H9 (cell line): ENCODE data around the gene NLRX1. TPM values are rescaled to one million over a fixed set of nuclear protein-coding genes. Genes with fewer than 3 reads are reported as not detected.
A peak's percentile ranks its signal among the peaks of the same experiment; 100 is the strongest.

Experiments used
- DNase-seq: peaks from one replicate; pipeline ENCODE4 v3.0.0-alpha.2; 2017
- H2AFZ ChIP-seq: one replicate; pipeline ENCODE4 v1.6.1; 2013; ENCODE audit warnings: mild to moderate bottlenecking, low read length, control low read depth, moderate library complexity
- H2AK5ac ChIP-seq: 2 replicates; pipeline ENCODE4 v1.6.1; 2013; ENCODE audit warnings: low read length, control low read depth, mixed read lengths; ENCODE audit not compliant: insufficient read length
- H2BK120ac ChIP-seq: one replicate; pipeline ENCODE4 v1.6.1; 2013; ENCODE audit warnings: low read depth, mild to moderate bottlenecking, low read length, control low read depth, inconsistent platforms; ENCODE audit not compliant: poor library complexity, severe bottlenecking
- H2BK12ac ChIP-seq: 2 replicates; pipeline ENCODE4 v1.6.1; 2013; ENCODE audit warnings: low read length, control low read depth, mixed read lengths, low read depth; ENCODE audit not compliant: insufficient read length
- H2BK15ac ChIP-seq: 2 replicates; pipeline ENCODE4 v1.6.1; 2013; ENCODE audit warnings: low read depth, low read length, control low read depth
- H2BK20ac ChIP-seq: one replicate; pipeline ENCODE4 v1.6.1; 2013; ENCODE audit warnings: low read depth, mild to moderate bottlenecking, low read length, control low read depth, inconsistent platforms; ENCODE audit not compliant: poor library complexity, severe bottlenecking
- H2BK5ac ChIP-seq: 2 replicates; pipeline ENCODE4 v1.6.1; 2013; ENCODE audit warnings: low read length, control low read depth, mixed read lengths; ENCODE audit not compliant: insufficient read length
- H3K14ac ChIP-seq: 2 replicates; pipeline ENCODE4 v1.6.1; 2013; ENCODE audit warnings: low read length, control low read depth; ENCODE audit not compliant: insufficient read depth
- H3K18ac ChIP-seq: 2 replicates; pipeline ENCODE4 v1.6.1; 2013; ENCODE audit warnings: low read depth, mild to moderate bottlenecking, mixed read lengths, low read length, control low read depth; ENCODE audit not compliant: insufficient read length
- H3K23ac ChIP-seq: 2 replicates; pipeline ENCODE4 v1.6.1; 2013; ENCODE audit warnings: low read length, control low read depth, mixed read lengths, low read depth; ENCODE audit not compliant: insufficient read length
- H3K23me2 ChIP-seq: 2 replicates; pipeline ENCODE4 v1.6.1; 2013; ENCODE audit warnings: low read depth, mild to moderate bottlenecking, mixed read lengths, low read length, control low read depth; ENCODE audit not compliant: insufficient read length, poor library complexity, severe bottlenecking
- H3K27ac ChIP-seq: 2 replicates; pipeline ENCODE4 v1.5.1; 2013; ENCODE audit warnings: low read length, control low read depth, mixed read lengths, low read depth; ENCODE audit not compliant: insufficient read length
- H3K27me3 ChIP-seq: 2 replicates; pipeline ENCODE4 v1.6.1; 2013; ENCODE audit warnings: low read length, control low read depth, inconsistent platforms; ENCODE audit not compliant: insufficient read depth
- H3K4ac ChIP-seq: 2 replicates; pipeline ENCODE4 v1.6.1; 2013; ENCODE audit warnings: low read depth, mild to moderate bottlenecking, control low read depth, inconsistent platforms, low read length, moderate library complexity
- H3K4me1 ChIP-seq: 2 replicates; pipeline ENCODE4 v1.6.1; 2013; ENCODE audit warnings: low read length, control low read depth, inconsistent platforms; ENCODE audit not compliant: insufficient read depth
- H3K4me2 ChIP-seq: 2 replicates; pipeline ENCODE4 v1.6.1; 2013; ENCODE audit warnings: low read length, control low read depth, mixed read lengths; ENCODE audit not compliant: insufficient read length, insufficient read depth
- H3K56ac ChIP-seq: 2 replicates; pipeline ENCODE4 v1.6.1; 2013; ENCODE audit warnings: low read depth, mild to moderate bottlenecking, mixed read lengths, low read length, control low read depth; ENCODE audit not compliant: insufficient read length
- H3K79me1 ChIP-seq: 2 replicates; pipeline ENCODE4 v1.6.1; 2013; ENCODE audit warnings: low read depth, mild to moderate bottlenecking, moderate library complexity, low read length, control low read depth, inconsistent platforms; ENCODE audit not compliant: insufficient read depth, poor library complexity, severe bottlenecking
- H3K79me2 ChIP-seq: 2 replicates; pipeline ENCODE4 v1.6.1; 2013; ENCODE audit warnings: low read length, control low read depth, inconsistent platforms; ENCODE audit not compliant: insufficient read depth
- H3K9ac ChIP-seq: 2 replicates; pipeline ENCODE4 v1.6.1; 2013; ENCODE audit warnings: low read length, control low read depth, mixed read lengths; ENCODE audit not compliant: insufficient read length; ENCODE audit errors: extremely low read depth
- H3K9me3 ChIP-seq: one replicate; pipeline ENCODE4 v1.6.1; 2013; ENCODE audit warnings: low read depth, low read length, inconsistent platforms; ENCODE audit not compliant: control insufficient read depth
- H3T11ph ChIP-seq: one replicate; pipeline ENCODE4 v1.6.1; 2013; ENCODE audit warnings: mild to moderate bottlenecking, low read length, control low read depth, inconsistent platforms
- H4K20me1 ChIP-seq: one replicate; pipeline ENCODE4 v1.6.1; 2013; ENCODE audit not compliant: control insufficient read depth, insufficient read length, insufficient read depth
- H4K5ac ChIP-seq: 2 replicates; pipeline ENCODE4 v1.6.1; 2013; ENCODE audit warnings: low read depth, mild to moderate bottlenecking, mixed read lengths, low read length, control low read depth; ENCODE audit not compliant: insufficient read length
- H4K8ac ChIP-seq: replicated peaks from 2 replicates; pipeline ENCODE4 v1.6.1; 2013; ENCODE audit warnings: low read length, control low read depth, mixed read lengths, low read depth; ENCODE audit not compliant: insufficient read length
- H4K91ac ChIP-seq: 2 replicates; pipeline ENCODE4 v1.6.1; 2013; ENCODE audit warnings: low read depth, mild to moderate bottlenecking, moderate library complexity, mixed read lengths, low read length, control low read depth; ENCODE audit not compliant: insufficient read length
- H3K27ac Mint-ChIP-seq, 3 experiments: 2 replicates in 2 of 3; 3 replicates in 1 of 3; pipeline ENCODE4 v1.8.0; 2020 to 2021; ENCODE audit warnings: mixed read lengths in 3 of 3, mild to moderate bottlenecking in 1 of 3, moderate library complexity in 1 of 3
- H3K27me3 Mint-ChIP-seq: 2 replicates; pipeline ENCODE4 v1.8.0; 2021; ENCODE audit warnings: low read depth, mild to moderate bottlenecking, moderate library complexity, mixed read lengths
- H3K36me3 Mint-ChIP-seq, 3 experiments: 2 replicates in 2 of 3; 3 replicates in 1 of 3; pipeline ENCODE4 v1.8.0; 2020 to 2021; ENCODE audit warnings: low read depth in 3 of 3, mixed read lengths in 3 of 3; ENCODE audit not compliant: insufficient read depth in 1 of 3
- H3K4me1 Mint-ChIP-seq, 2 experiments: 2 replicates each; pipeline ENCODE4 v1.8.0; 2020; ENCODE audit warnings: mixed read lengths in 2 of 2
- H3K4me3 Mint-ChIP-seq, 2 experiments: 2 replicates in 1 of 2; 3 replicates in 1 of 2; pipeline ENCODE4 v1.8.0; 2020 to 2021; ENCODE audit warnings: mild to moderate bottlenecking in 2 of 2, mixed read lengths in 2 of 2, moderate library complexity in 1 of 2
- H3K9me3 Mint-ChIP-seq, 2 experiments: 2 replicates in 1 of 2; 3 replicates in 1 of 2; pipeline ENCODE4 v1.8.0; 2020; ENCODE audit warnings: mild to moderate bottlenecking in 2 of 2, mixed read lengths in 2 of 2, moderate library complexity in 1 of 2
- WGBS: extraction: QIAGEN DNeasy Blood & Tissue Kit; methylation state at CpG from one replicate; pipeline ENCODE4 v1.1.7; 2013; ENCODE audit warnings: missing lambda C conversion rate, low lambda C conversion rate, mixed read lengths; ENCODE audit not compliant: insufficient read length; ENCODE audit errors: extremely low coverage; 5-methylcytosine and 5-hydroxymethylcytosine counted together
- total RNA-seq: library from RNA; stranded (reverse); gene quantifications from 2 replicates; pipeline ENCODE4 v1.2.1, GENCODE V29; 2021
- TF ChIP-seq, protein P1 (sequence below): fragments of 200-600 bp; sonication (generic); conservative IDR thresholded peaks from 3 replicates; pipeline ENCODE4 v1.8.0; 2021; ENCODE audit warnings: antibody characterized with exemption, mild to moderate bottlenecking

NLRX1 gene
- total RNA-seq, 1 experiment from 2014 or later: 18.2 TPM

- Mint-ChIP-seq H3K27me3 (no peaks in the 10 kb centered on the region), H3K9me3 (peaks cover 0 to 3% of the 10 kb centered on the region in 2 experiments; a peak in 1 of 5 replicates), H3K27ac (peak within 1 kb of the TSS; percentile 77 to 94 (median 91)), H3K4me1 (peaks cover 33 to 38% of the 10 kb centered on the region in 2 experiments), H3K36me3 (no peaks in the 10 kb centered on the region), H3K4me3 (peak within 1 kb of the TSS; percentile 87 to 98)
- Histone ChIP-seq H3K27ac (no peak within 1 kb of the TSS), H3K56ac (no peak within 1 kb of the TSS), H3K23me2 (peaks cover 9% of the 10 kb centered on the region), H3K79me2 (peaks cover 27% of the 10 kb centered on the region; the same call in 1 of the 2 replicates), H3K23ac (no peak within 1 kb of the TSS), H4K8ac (no peak within 1 kb of the TSS), H3K79me1 (no peaks in the 10 kb centered on the region), H3K4ac (no peak within 1 kb of the TSS), H3K27me3 (no peaks in the 10 kb centered on the region), H3K4me1 (no peaks in the 10 kb centered on the region; the same call in 1 of the 2 replicates), H2BK12ac (no peak within 1 kb of the TSS), H2BK120ac (no peak within 1 kb of the TSS), H3K9ac (peak within 1 kb of the TSS; percentile 64), H2BK5ac (no peak within 1 kb of the TSS), H3K9me3 (no peaks in the 10 kb centered on the region), H3K18ac (peak within 1 kb of the TSS; percentile 85), H4K91ac (no peak within 1 kb of the TSS), H3K4me2 (peak within 1 kb of the TSS; percentile 80), H4K5ac (no peak within 1 kb of the TSS), H2AFZ (peak within 1 kb of the TSS; percentile 19), H2BK20ac (no peak within 1 kb of the TSS), H3T11ph (no peak within 1 kb of the TSS), H2BK15ac (no peak within 1 kb of the TSS; the same call in 1 of the 2 replicates), H2AK5ac (no peak within 1 kb of the TSS), H4K20me1 (no peaks in the 10 kb centered on the region), H3K14ac (peak within 1 kb of the TSS; percentile 88; the same call in 1 of the 2 replicates)
- DNase-seq: peak; percentile 94
- TF ChIP-seq, protein P1, sequence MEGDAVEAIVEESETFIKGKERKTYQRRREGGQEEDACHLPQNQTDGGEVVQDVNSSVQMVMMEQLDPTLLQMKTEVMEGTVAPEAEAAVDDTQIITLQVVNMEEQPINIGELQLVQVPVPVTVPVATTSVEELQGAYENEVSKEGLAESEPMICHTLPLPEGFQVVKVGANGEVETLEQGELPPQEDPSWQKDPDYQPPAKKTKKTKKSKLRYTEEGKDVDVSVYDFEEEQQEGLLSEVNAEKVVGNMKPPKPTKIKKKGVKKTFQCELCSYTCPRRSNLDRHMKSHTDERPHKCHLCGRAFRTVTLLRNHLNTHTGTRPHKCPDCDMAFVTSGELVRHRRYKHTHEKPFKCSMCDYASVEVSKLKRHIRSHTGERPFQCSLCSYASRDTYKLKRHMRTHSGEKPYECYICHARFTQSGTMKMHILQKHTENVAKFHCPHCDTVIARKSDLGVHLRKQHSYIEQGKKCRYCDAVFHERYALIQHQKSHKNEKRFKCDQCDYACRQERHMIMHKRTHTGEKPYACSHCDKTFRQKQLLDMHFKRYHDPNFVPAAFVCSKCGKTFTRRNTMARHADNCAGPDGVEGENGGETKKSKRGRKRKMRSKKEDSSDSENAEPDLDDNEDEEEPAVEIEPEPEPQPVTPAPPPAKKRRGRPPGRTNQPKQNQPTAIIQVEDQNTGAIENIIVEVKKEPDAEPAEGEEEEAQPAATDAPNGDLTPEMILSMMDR: peak; percentile 93
- no CpG with 5 or more reads among the region's 88 CpGs for WGBS
These were observed 37.3 kb downstream of the NLRX1 start, which contains the start of gene CBL for GRCh38 chr11:119205574-119206510. Gene CBL (plus strand): TSS chr11:119206339. CDS start chr11:119206418, 79 bp downstream.
